OCI-LY7 (cell line): Measurements from ENCODE around the gene MAPK4. TPM values are rescaled to one million over a fixed set of nuclear protein-coding genes. Genes with fewer than 3 reads are reported as not detected.

Experiments
- BruUV-seq: library from RNA; stranded (reverse); fragments of 400-500 nt; replicated peaks from 2 replicates; lab custom pipeline; 2021; lab: Mats Ljungman, UMichigan
- CTCF ChIA-PET: fragments of 300-600 bp; sonication (Branson Sonifier 250); formaldehyde crosslinking; loops from one replicate; lab custom pipeline; 2022; ENCODE audit warnings: antibody characterized with exemption; ENCODE audit not compliant: unreplicated experiment; lab: Charles Lee
- POLR2A ChIA-PET: fragments of 300-600 bp; sonication (Branson Sonifier 250); formaldehyde crosslinking; loops from one replicate; lab custom pipeline; 2022; ENCODE audit warnings: antibody characterized with exemption; lab: Charles Lee
- DNase-seq: peaks from one replicate; pipeline ENCODE4 v3.0.0-alpha.2; 2015; ENCODE audit warnings: low spot score
- H2AFZ ChIP-seq: fragments of 200-600 bp; sonication (generic), shearing (Covaris generic); 2 replicates; pipeline ENCODE4 v1.6.1; 2014; ENCODE audit warnings: mild to moderate bottlenecking, antibody characterized with exemption, low read length, moderate library complexity
- H3K27ac ChIP-seq: fragments of 200-600 bp; sonication (generic); 2 replicates; pipeline ENCODE4 v1.5.1; 2014; ENCODE audit warnings: mixed run types, low read depth, mild to moderate bottlenecking, moderate library complexity, low read length, inconsistent platforms; ENCODE audit not compliant: poor library complexity, severe bottlenecking
- H3K36me3 ChIP-seq: fragments of 200-600 bp; sonication (generic); 2 replicates; pipeline ENCODE4 v1.6.1; 2014; ENCODE audit warnings: mild to moderate bottlenecking, antibody characterized with exemption, low read length, moderate library complexity, mixed read lengths; ENCODE audit not compliant: insufficient read depth
- H3K4me1 ChIP-seq: fragments of 200-600 bp; sonication (generic); 2 replicates; pipeline ENCODE4 v1.5.1; 2014; ENCODE audit warnings: mild to moderate bottlenecking, low read length; ENCODE audit not compliant: insufficient read depth, poor library complexity, severe bottlenecking
- H3K4me2 ChIP-seq: fragments of 200-600 bp; sonication (generic); 2 replicates; pipeline ENCODE4 v1.6.1; 2014; ENCODE audit warnings: mild to moderate bottlenecking, low read length
- H3K4me3 ChIP-seq: fragments of 200-600 bp; sonication (generic); 2 replicates; pipeline ENCODE4 v1.5.1; 2014; ENCODE audit warnings: mild to moderate bottlenecking, low read depth, low read length; ENCODE audit not compliant: poor library complexity, severe bottlenecking
- H3K79me2 ChIP-seq: fragments of 200-600 bp; sonication (generic); 2 replicates; pipeline ENCODE4 v1.6.1; 2016; ENCODE audit warnings: low read depth, mild to moderate bottlenecking, low read length, moderate library complexity, mixed read lengths; ENCODE audit not compliant: insufficient read depth
- H3K9me2 ChIP-seq: fragments of 200-600 bp; sonication (generic); 2 replicates; pipeline ENCODE4 v1.6.1; 2016; ENCODE audit warnings: mild to moderate bottlenecking, low read length, mixed read lengths; ENCODE audit not compliant: insufficient read depth
- H3K9me3 ChIP-seq: fragments of 200-600 bp; sonication (generic); 2 replicates; pipeline ENCODE4 v1.6.1; 2014; ENCODE audit warnings: mild to moderate bottlenecking, mixed run types, low read length, mixed read lengths
- H4K20me1 ChIP-seq: fragments of 200-600 bp; sonication (generic); 2 replicates; pipeline ENCODE4 v1.6.1; 2014; ENCODE audit warnings: mild to moderate bottlenecking, antibody characterized with exemption, low read length, moderate library complexity, mixed read lengths; ENCODE audit not compliant: insufficient read depth
- CTCF ChIP-seq: fragments of 200-600 bp; sonication (generic); conservative IDR thresholded peaks from 2 replicates; pipeline ENCODE4 v1.5.1; 2014; ENCODE audit warnings: mild to moderate bottlenecking, antibody characterized with exemption, low read length, moderate library complexity, mixed read lengths
- EZH2phosphoT487 ChIP-seq: fragments of 200-600 bp; sonication (generic); IDR thresholded peaks from 2 replicates; pipeline ENCODE4 v1.6.1; 2018; ENCODE audit warnings: low read depth, borderline replicate concordance, mild to moderate bottlenecking, mixed run types, antibody characterized with exemption, low read length, moderate library complexity, mixed read lengths
- intact Hi-C: fragments of 100-400 bp; cut with micrococcal nuclease; formaldehyde crosslinking; loops from one replicate; pipeline ENCODE4 v1.10.0; 2022; ENCODE audit not compliant: unreplicated experiment
- total RNA-seq, 2 experiments: library from RNA; depleted of rRNA in 1 of 2; stranded (reverse); fragments of >200 nt in 1 of 2; shearing (Covaris generic) in 1 of 2; gene quantifications; 2 replicates each; pipeline ENCODE4 v1.2.3, GENCODE V29; 2014 to 2022

The MAPK4 gene
- total RNA-seq, 2 experiments from 2014 or later: not detected

DNA sequence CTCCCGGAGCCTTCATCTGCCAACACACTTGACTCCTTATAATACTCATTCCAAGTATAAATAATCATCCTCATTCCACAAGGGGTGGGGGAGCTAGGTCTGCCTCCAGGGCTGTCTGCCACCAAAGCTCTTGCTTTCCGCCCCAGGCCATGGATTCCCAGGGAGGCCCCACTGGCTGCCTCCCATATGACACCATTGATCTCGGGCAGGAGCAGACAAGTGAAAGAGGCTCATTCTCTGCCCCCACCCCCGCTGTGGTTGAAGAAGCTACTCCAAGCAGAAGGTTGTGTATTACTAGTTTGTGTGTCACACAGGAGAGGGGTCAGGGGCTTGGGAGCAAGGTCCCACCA, 160.4 kb downstream of the MAPK4 start:
- H3K4me1 ChIP-seq: no peaks in the 10 kb centered on the region
- TF ChIP-seq CTCF (no peak), EZH2phosphoT487 (no peak)
- no peak overlapping the region for H3K4me3 ChIP-seq
- H3K79me2 ChIP-seq: no peaks in the 10 kb centered on the region
- intact Hi-C loops: no loop called here
- H3K4me2 ChIP-seq: no peak overlapping the region
- DNase-seq: no peak
- H3K9me3 ChIP-seq: no peaks in the 10 kb centered on the region
- H3K27ac ChIP-seq: no peak overlapping the region
- no peaks in the 10 kb centered on the region for H3K36me3 ChIP-seq
- H3K9me2 ChIP-seq: no peaks in the 10 kb centered on the region
- no peaks in the 10 kb centered on the region for H4K20me1 ChIP-seq
- ChIA-PET CTCF (no interaction called here), POLR2A (no interaction called here)
- BruUV-seq: no TSS peak
- no peak overlapping the region for H2AFZ ChIP-seq

DNA sequence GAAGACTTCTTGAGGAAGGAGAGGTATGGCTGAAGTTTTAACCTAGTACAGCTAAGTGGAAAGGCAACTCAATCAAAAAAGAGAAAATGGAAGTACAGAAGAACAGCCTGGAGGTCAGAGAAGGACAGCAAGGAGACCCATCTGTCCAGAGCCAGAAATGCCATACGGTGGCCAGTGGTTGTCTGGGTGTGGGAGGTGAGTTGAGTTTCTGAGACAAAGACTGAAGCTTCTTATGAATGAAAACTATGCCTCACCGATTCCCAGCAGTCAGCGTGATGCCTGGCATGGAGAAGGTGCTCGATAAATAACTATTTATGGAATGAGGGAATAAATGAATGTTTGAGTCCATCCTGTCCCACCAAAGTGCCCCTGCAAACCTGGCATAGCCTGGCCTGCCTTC, 161.1 kb downstream of the MAPK4 start:
- Histone ChIP-seq H3K79me2 (no peaks in the 10 kb centered on the region), H4K20me1 (no peaks in the 10 kb centered on the region), H3K9me2 (no peaks in the 10 kb centered on the region), H3K4me2 (no peak overlapping the region), H3K27ac (no peak overlapping the region), H2AFZ (no peak overlapping the region), H3K4me3 (no peak overlapping the region), H3K4me1 (no peaks in the 10 kb centered on the region), H3K9me3 (no peaks in the 10 kb centered on the region), H3K36me3 (no peaks in the 10 kb centered on the region)
- TF ChIP-seq CTCF: no peak
- no peak for TF ChIP-seq EZH2phosphoT487
- intact Hi-C loops: no loop called here
- CTCF ChIA-PET: no interaction called here
- POLR2A ChIA-PET: no interaction called here
- BruUV-seq: no TSS peak
- no peak for DNase-seq

- TF ChIP-seq EZH2phosphoT487 (no peak), CTCF (no peak)
- ChIA-PET POLR2A (no interaction called here), CTCF (no interaction called here)
- Histone ChIP-seq H4K20me1 (no peaks in the 10 kb centered on the region), H3K4me2 (no peak overlapping the region), H3K4me1 (no peaks in the 10 kb centered on the region), H2AFZ (no peak overlapping the region), H3K9me2 (no peaks in the 10 kb centered on the region), H3K36me3 (no peaks in the 10 kb centered on the region), H3K27ac (no peak overlapping the region), H3K79me2 (no peaks in the 10 kb centered on the region), H3K4me3 (no peak overlapping the region), H3K9me3 (no peaks in the 10 kb centered on the region)
- no TSS peak for BruUV-seq
- no peak for DNase-seq
- intact Hi-C loops: no loop called here
Measured at GRCh38 chr18:50721451-50722120, 161.7 kb downstream of the MAPK4 start.
